NCI-H146 treated with DMSO at 0.1 percent for 48 hours (cell line): Measurements from ENCODE around the gene POR.

ENCODE experiments used
- DNase-seq: peaks from one replicate; lab custom pipeline; 2025; ENCODE audit not compliant: unreplicated experiment; lab: John Stamatoyannopoulos, UW

The POR gene

GRCh38 chr7:75915416-75916156, 631 bp downstream of the POR start:
- DNase-seq: no peak

DNA sequence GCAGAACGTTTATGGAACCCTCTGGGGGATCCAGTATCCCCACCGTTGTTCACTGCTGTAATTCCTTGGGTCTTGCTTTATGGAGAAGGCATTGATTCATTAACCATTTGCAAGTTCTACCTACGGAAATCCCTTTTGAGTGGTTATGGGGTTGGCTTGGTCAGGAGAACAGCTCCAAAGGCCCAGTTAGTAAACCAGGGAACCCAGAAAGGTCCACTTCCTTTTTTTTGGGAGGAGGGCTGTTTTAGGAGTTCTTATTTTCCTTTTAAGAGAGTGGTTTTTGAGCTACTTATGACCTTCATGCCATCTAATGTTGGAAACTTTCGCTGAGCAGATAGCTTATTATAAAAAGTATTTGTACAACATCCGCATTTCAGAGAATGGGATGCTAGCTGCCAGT, 1.3 kb downstream of the POR start:
- DNase-seq: no peak

GRCh38 chr7:75916685-75917634, 2.0 kb downstream of the POR start:
- DNase-seq: no peak

GRCh38 chr7:75920431-75921161, 5.6 kb downstream of the POR start:
- no peak for DNase-seq

GRCh38 chr7:75921479-75921878, 6.5 kb downstream of the POR start:
- no peak for DNase-seq

DNA sequence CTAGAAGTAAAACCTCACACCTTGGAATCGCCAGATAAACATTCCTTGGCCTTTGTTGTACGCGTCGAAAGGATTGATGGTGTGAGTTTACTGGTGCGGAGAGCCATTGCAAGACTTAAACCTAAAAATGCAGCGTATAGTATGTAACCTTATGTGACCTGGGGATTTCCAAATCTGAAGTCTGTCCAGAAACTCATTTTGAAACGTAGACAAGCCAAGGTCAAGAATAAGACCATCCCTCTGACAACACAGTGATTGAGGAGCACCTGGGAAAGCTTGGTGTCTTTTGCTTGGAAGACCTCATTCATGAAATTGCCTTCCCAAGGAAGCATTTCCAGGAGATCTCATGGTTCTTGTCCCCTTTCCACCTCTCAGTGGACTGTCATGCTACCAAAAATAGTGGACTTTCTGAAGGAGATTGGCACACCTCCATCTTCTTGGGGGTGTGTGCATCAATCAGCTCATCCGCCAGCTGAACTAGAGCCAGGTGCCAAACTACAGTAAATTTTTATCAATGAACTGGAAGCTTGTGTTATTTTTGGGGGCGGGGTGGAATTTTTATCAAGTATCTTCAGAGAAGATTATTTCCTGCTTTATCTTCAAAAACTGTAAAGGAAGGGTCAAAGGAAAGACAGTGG, 8.1 kb downstream of the POR start:
- DNase-seq: no peak

GRCh38 chr7:75924256-75924655, 9.3 kb downstream of the POR start:
- DNase-seq: no peak

GRCh38 chr7:75924889-75925288, 9.9 kb downstream of the POR start:
- no peak for DNase-seq

- no peak for DNase-seq
Observed at GRCh38 chr7:75925717-75926435, 10.9 kb downstream of the POR start.

- DNase-seq: no peak
Observed at GRCh38 chr7:75928568-75928914, 13.6 kb downstream of the POR start.

- DNase-seq: peak; percentile 92
Observed at GRCh38 chr7:75931680-75932079, 16.7 kb downstream of the POR start.

GRCh38 chr7:75937958-75938786, 23.2 kb downstream of the POR start:
- no peak for DNase-seq

- peak; percentile 7 for DNase-seq
Observed at GRCh38 chr7:75938921-75939320, 24.0 kb downstream of the POR start.

GRCh38 chr7:75943864-75944263, 28.9 kb downstream of the POR start:
- no peak for DNase-seq

DNA sequence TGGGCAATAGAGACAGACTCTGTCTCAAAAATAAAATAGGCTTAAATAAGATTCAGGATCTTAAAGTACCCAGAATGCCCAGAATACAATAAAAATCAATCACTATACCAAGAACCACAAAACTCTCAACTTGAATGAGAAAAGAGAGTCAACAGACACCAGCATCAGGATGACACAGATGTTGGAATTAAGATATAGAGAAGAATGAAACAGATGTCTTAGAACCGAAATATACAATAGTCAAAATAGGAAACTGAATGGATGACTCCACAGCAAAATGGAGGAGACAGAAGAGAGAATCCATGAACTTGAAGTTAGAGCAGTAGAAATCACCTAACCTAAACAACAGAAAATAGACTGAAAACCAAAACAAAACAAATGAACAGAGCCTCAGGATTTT, 29.6 kb downstream of the POR start:
- DNase-seq: no peak

DNA sequence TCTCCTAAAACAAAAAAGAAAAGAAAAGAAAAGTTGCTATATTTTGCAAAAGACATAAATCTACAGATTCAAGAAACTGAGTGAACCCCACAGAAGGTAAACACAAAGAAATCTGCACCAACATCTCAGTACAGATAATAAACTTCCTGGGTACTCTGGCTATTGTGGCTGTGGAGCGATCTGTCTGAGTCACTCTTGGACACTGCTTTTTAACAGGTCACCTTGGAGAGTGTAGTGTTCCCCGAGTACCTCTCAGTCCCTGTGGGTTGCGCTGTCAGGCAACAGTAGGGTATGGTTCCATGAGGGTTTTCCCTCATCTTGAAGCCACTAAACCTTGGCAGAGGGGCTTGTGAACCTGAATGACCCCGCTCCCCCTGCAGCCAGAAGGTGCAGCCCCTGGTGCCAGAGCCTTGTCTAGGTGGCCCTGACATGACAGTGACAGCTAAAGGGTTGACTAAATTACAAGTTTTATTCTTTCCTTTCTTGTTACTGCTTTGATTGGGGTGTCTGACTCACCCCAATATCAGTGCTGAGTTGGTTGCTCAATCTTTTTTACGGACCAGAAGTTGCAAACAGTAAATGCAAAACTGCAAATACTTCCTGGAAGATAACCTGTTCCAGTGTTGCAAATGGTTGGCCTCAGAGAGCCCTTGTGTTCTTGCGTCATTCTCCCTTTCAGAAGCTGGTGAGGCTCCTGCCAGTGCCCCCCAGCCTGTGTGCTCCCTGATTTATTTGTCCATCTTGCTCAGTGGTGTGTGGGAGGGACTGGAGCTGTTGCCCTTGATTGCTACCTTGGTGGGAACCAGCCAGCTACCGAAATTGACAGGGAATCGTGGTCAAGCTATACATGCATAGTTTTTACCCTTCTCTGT, 30.6 kb downstream of the POR start:
- no peak for DNase-seq

DNA sequence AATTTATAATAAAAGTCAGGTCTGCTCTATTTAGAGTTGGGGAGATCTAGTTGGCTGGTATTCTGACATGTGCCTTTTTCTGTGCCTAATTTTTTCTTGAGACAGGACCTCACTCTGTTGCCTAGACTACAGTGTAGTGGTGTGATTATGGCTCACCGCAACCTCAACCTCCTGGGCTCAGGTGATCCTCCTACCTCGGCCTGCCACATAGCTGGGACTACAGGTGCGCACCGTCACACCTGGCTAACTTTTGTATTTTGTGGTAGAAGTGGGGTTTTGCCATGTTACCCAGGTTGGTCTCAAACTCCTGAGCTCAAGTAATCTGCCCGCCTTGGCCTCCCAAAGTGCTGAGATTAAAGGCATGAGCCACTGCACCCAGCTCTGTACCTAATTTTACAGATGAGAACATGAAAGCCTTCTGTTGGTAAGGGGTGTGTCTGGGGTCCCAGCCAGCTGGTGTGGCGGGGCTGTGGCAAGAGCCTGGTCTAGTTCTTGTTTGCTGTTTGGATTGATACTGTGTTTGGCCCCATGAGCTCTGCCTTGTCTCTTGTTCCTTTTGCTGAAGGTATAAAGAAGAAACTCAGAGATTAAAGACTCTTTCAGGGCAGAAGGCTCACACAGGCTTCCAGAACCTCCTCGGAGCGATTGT, 31.4 kb downstream of the POR start:
- DNase-seq: no peak

GRCh38 chr7:75948179-75948578, 33.2 kb downstream of the POR start:
- no peak for DNase-seq
